WI38 (cell line): ENCODE data around the gene PIAS3.

Experiments used
- H3K4me3 ChIP-seq: 2 replicates; pipeline ENCODE4 v1.5.1; 2011; ENCODE audit warnings: low read depth, mild to moderate bottlenecking, control low read depth, low read length
- CTCF ChIP-seq: IDR thresholded peaks from 2 replicates; pipeline ENCODE4 v1.5.1; 2012; ENCODE audit warnings: low read depth, mild to moderate bottlenecking, control low read depth, low read length

Gene PIAS3

GRCh38 chr1:145886816-145887215 lies 27.9 kb upstream of the PIAS3 start:
- no peak for TF ChIP-seq CTCF
- no peak overlapping the region for H3K4me3 ChIP-seq

GRCh38 chr1:145886390-145886789 lies 27.5 kb upstream of the PIAS3 start:
- no peak for TF ChIP-seq CTCF
- peak overlapping the region; percentile 75 for H3K4me3 ChIP-seq

GRCh38 chr1:145885738-145886287 lies 26.9 kb upstream of the PIAS3 start, which contains the start of gene ANKRD35:
TSS of gene ANKRD35 (minus strand) at chr1:145885866. CDS start at chr1:145885758, 108 bp downstream.
- H3K4me3 ChIP-seq, result peak within 1 kb of the TSS; percentile 75
- TF ChIP-seq CTCF, result no peak

GRCh38 chr1:145884675-145885074 lies 25.8 kb upstream of the PIAS3 start:
- H3K4me3 ChIP-seq, result no peak overlapping the region
- no peak for TF ChIP-seq CTCF

- TF ChIP-seq CTCF, result no peak
- H3K4me3 ChIP-seq, result no peak overlapping the region
Measured at GRCh38 chr1:145879775-145880174, 20.9 kb upstream of the PIAS3 start.

- no peak overlapping the region for H3K4me3 ChIP-seq
- no peak for TF ChIP-seq CTCF
Measured at GRCh38 chr1:145878724-145879123, 19.8 kb upstream of the PIAS3 start.

- H3K4me3 ChIP-seq, result no peak overlapping the region
- no peak for TF ChIP-seq CTCF
Measured at GRCh38 chr1:145877923-145878486, 19.1 kb upstream of the PIAS3 start.
